Prostate gland (tissue), 2 donors: ENCODE results near the gene SLC12A5. TPM values are rescaled to one million over a fixed set of nuclear protein-coding genes. Genes with fewer than 3 reads are reported as not detected.

Experiments
- DNase-seq: peaks from one replicate; pipeline ENCODE4 v3.0.0-alpha.2; 2019; ENCODE audit warnings: low spot score
- H3K27ac ChIP-seq, 2 donors: fragments of 200-600 bp; sonication (generic); 2 replicates each; pipeline ENCODE4 v1.5.1; 2017 to 2019
- H3K27me3 ChIP-seq: fragments of 200-600 bp; sonication (generic); replicated peaks from 2 replicates; pipeline ENCODE4 v1.5.1; 2019; ENCODE audit not compliant: insufficient read depth
- H3K36me3 ChIP-seq, 2 donors: fragments of 200-600 bp; sonication (generic); 1 replicate in 1 of 2; 2 replicates in 1 of 2; pipeline versions ENCODE4 v1.5.1 to v1.8.1; 2017 to 2019
- H3K4me1 ChIP-seq: fragments of 200-600 bp; sonication (generic); replicated peaks from 2 replicates; pipeline ENCODE4 v1.5.1; 2019
- H3K4me3 ChIP-seq, 2 donors: fragments of 200-600 bp; sonication (generic); 2 replicates each; pipeline ENCODE4 v1.5.1; 2017 to 2019
- H3K9me3 ChIP-seq: fragments of 200-600 bp; sonication (generic); 2 replicates; pipeline ENCODE4 v1.5.1; 2017
- CTCF ChIP-seq, 4 experiments: fragments of 200-600 bp in 2 of 4; fragments of 450-650 bp in 2 of 4; sonication (generic) in 2 of 4; IDR thresholded peaks; 1 replicate in 3 of 4; 2 replicates in 1 of 4; pipeline ENCODE4 v1.5.1; 2016 to 2019; ENCODE audit warnings: antibody characterized with exemption in 4 of 4, mild to moderate bottlenecking in 2 of 4, moderate library complexity in 2 of 4
- POLR2A ChIP-seq: fragments of 450-650 bp; IDR thresholded peaks from one replicate; pipeline ENCODE4 v1.6.1; 2016; ENCODE audit warnings: antibody characterized with exemption, mild to moderate bottlenecking
- POLR2AphosphoS5 ChIP-seq: sonication (generic); formaldehyde crosslinking; IDR thresholded peaks from one replicate; pipeline ENCODE4 v1.6.1; 2017; ENCODE audit warnings: antibody characterized with exemption
- WGBS: methylation state at CpG from one replicate; pipeline ENCODE4 v1.1.5; 2018; 5-methylcytosine and 5-hydroxymethylcytosine counted together
- intact Hi-C: fragments of 100-400 bp; cut with DNase I; formaldehyde crosslinking; loops from one replicate; pipeline ENCODE4 v1.14.2; 2022
- total RNA-seq, 2 donors: library from RNA; depleted of rRNA; stranded (reverse); fragments of >200 nt; gene quantifications; one replicate each; pipeline ENCODE4 v1.1.0, GENCODE V29; 2016

The SLC12A5 gene
- total RNA-seq, 2 donors from 2014 or later = 3.6 TPM; not detected in 1

- TF ChIP-seq POLR2AphosphoS5 = no peak
- no peak for TF ChIP-seq POLR2A
- no peak for TF ChIP-seq CTCF (IDR thresholded peaks at IDR 0.05)
- no peaks in the 10 kb centered on the region for H3K9me3 ChIP-seq
- H3K4me1 ChIP-seq = no peaks in the 10 kb centered on the region
- no peak for DNase-seq
- H3K36me3 ChIP-seq = peaks cover 2 to 3% of the 10 kb centered on the region in 2 donors
- WGBS = 64% methylated on average over 3 of the region's 3 CpGs
- intact Hi-C loops = no loop called here
- no peak overlapping the region for H3K27ac ChIP-seq
- H3K27me3 ChIP-seq = no peaks in the 10 kb centered on the region
- no peak overlapping the region for H3K4me3 ChIP-seq
Measured at GRCh38 chr20:46073443-46073842, 44.4 kb downstream of the SLC12A5 start.

GRCh38 chr20:46074006-46074405, 45.0 kb downstream of the SLC12A5 start:
- H3K36me3 ChIP-seq = peaks cover 0 to 3% of the 10 kb centered on the region in 2 donors

GRCh38 chr20:46076806-46077205, 47.8 kb downstream of the SLC12A5 start:
- no peak for DNase-seq
- H3K27me3 ChIP-seq = no peaks in the 10 kb centered on the region
- TF ChIP-seq POLR2A = no peak
- no peak for TF ChIP-seq CTCF (IDR thresholded peaks at IDR 0.05)
- no peaks in the 10 kb centered on the region for H3K4me1 ChIP-seq
- intact Hi-C loops = no loop called here
- no peaks in the 10 kb centered on the region for H3K36me3 ChIP-seq
- WGBS = 84% methylated on average over 7 of the region's 7 CpGs
- H3K4me3 ChIP-seq = no peak overlapping the region
- no peak overlapping the region for H3K27ac ChIP-seq
- H3K9me3 ChIP-seq = no peaks in the 10 kb centered on the region

More at GRCh38 chr20:46074006-46074405, 45.0 kb downstream of the SLC12A5 start:
- DNase-seq = no peak
- H3K4me1 ChIP-seq = no peaks in the 10 kb centered on the region
- 62% methylated on average over 3 of the region's 3 CpGs for WGBS
- no peak overlapping the region for H3K4me3 ChIP-seq
- no peaks in the 10 kb centered on the region for H3K27me3 ChIP-seq
- TF ChIP-seq POLR2AphosphoS5 = no peak
- TF ChIP-seq POLR2A = no peak
- TF ChIP-seq CTCF (IDR thresholded peaks at IDR 0.05) = no peak
- H3K27ac ChIP-seq = no peak overlapping the region
- H3K9me3 ChIP-seq = no peaks in the 10 kb centered on the region
- intact Hi-C loops = no loop called here

- Histone ChIP-seq H3K27me3 (no peaks in the 10 kb centered on the region), H3K4me3 (no peak overlapping the region), H3K36me3 (no peaks in the 10 kb centered on the region), H3K4me1 (no peaks in the 10 kb centered on the region), H3K27ac (no peak overlapping the region), H3K9me3 (no peaks in the 10 kb centered on the region)
- TF ChIP-seq CTCF (IDR thresholded peaks at IDR 0.05) (no peak), POLR2AphosphoS5 (no peak), POLR2A (no peak)
- DNase-seq = no peak
- intact Hi-C loops = no loop called here
- WGBS = 91% methylated on average over 8 of the region's 8 CpGs
Measured at GRCh38 chr20:46077642-46078305, 48.8 kb downstream of the SLC12A5 start.

GRCh38 chr20:46078954-46079353, 49.9 kb downstream of the SLC12A5 start:
- no peaks in the 10 kb centered on the region for H3K4me1 ChIP-seq
- no peak for TF ChIP-seq POLR2A
- 65% methylated on average over 7 of the region's 7 CpGs for WGBS

More at GRCh38 chr20:46078954-46079353, 49.9 kb downstream of the SLC12A5 start:
- Histone ChIP-seq H3K27me3 (no peaks in the 10 kb centered on the region), H3K36me3 (no peaks in the 10 kb centered on the region), H3K4me3 (no peak overlapping the region), H3K9me3 (no peaks in the 10 kb centered on the region), H3K27ac (no peak overlapping the region)
- DNase-seq = no peak
- intact Hi-C loops = no loop called here
